GM21515 (cell line): Measurements from ENCODE around the gene SELENOP.
"Not testable (repeated sequence)": the region's sequence is repeated elsewhere in the genome, so short reads cannot be mapped to it uniquely, and the experiment has no call there.

Experiments used
- ATAC-seq: cut with Tn5 transposase; IDR thresholded peaks from one replicate; pipeline ENCODE4 v1.9.1; 2021; ENCODE audit not compliant: unreplicated experiment

The SELENOP gene

DNA sequence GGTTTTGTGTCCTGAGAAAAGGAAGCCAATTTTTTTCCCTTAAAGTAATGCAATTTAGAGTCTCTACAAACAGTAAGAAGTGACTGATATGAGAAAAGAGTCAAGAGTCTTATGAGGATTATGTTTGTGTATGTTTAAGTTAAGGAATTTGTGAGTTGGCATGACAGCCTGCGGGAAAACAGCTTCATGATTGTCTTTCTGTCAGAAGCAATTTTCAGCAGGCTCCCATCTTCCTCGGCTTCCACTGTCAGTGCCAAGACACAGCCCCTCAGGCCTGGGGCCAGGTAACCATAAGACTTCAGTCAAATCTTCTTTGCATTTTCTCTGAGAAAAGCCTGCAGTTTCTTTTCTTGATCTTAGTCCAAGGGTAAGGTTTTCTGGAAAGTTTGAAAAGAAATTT, 17.0 kb upstream of the SELENOP start:
- no peak for ATAC-seq

DNA sequence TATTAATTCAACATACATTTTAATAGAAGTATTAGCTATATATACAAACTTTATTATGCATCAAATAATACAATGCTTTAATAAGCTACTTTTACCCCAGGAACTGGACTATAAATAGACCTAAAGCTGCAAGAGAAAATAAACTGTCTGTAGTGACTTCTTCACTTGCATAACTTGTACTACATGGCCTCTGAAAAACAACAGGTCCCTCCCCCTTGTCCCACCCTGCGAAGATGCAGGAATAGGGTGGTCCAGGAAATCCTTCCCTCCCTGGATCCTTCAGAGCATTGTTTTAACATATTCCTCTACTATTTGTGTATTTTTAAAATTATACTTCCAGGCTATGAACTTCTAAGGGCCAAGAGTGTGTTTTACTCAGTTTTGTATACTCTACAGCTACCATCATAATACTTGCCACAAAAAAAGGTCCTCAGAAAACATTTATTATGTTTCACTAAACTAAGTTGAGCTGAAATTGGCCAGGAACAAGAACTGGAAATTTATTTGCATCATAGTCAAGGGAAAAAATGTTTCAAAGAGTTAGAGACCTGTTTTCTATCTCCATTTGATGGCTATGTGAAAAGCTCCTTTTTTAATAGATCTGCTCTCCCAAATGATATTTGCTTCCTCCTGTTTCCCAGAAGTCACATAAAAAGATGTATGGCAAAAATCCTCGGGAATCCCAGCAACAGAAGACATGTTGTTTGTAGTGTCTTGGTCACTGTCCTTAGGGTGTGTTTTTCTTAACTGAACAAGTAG, 15.2 kb upstream of the SELENOP start:
- no peak for ATAC-seq

DNA sequence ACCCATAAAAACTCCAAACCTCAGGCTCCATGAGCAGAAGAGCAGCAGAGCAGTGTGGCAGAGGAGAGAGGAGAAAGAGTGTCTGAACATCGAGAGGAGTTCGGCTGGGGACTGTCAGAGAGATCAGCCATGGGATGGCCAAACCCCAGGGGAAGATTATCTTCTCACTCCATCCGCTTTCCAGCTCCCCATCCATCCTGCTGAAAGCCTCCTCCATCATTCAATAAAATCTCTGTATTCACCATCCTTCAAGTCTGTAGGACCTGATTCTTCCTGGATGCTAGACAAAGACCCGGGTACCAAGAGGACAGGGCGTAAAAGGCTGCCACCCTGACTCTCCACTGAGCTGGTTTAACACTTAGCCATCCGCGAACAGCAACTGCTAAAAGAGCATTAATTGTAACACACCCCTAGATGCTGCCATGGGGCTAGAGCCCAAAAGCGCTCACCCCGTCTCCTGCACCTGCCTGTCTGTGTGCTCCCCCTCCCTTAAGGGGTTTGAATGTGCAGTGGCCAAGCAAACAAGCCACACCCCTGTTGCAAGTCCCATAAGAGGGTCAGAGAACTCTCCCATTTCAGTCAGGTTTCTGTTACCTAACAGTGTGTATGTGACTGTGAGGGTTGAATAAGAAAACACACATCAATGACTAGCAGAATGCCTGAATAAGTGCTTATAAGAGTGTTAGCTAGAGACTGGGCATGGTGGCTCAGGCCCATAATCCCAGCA, 13.9 kb upstream of the SELENOP start:
- ATAC-seq: no peak

DNA sequence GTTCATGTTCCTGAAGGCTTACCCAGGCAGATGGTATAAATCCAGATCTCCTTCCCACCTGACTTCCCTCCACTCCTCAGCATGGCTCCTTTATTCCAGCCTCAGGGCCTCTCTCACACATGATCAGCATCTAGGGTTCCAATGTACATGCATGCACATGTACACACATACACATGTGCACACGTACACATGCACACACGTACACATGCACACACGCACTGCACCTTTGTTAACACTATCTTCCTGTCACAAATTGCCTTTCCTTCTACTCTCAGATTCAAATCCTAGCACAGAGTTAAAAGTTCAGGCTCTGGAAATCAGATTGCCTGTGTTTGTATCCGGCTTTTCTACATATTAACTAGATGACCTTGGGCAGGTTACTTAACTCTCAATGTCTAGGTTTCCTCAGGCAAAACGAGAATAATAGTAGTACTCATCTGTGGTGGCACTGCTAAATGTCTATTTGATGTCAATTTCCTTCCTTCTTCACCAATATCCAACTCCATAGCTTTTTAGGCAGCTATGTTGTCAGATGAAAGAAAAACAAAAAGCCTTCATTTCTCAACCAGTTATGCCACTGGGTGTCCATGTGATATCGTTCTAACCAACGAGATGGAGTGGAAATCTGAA, 12.8 kb upstream of the SELENOP start:
- no peak for ATAC-seq

DNA sequence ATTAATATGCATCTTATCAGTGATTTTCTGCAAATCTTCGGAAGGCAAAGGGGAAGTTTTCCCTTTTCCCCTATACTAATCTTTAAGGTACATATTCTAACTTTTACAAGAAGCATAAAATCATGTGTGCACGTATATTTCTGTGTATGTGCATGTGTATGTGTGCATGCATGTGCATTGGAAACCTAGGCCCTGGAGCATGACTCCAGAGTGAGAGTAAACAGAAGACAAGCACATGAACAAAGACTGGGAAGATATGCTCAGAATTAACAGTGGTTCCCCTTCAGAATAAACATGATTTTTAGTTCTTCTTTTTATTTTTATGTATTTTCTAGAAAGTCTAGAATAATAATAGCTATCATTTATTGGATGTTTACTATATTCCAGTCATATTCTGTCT, 10.9 kb upstream of the SELENOP start:
- no peak for ATAC-seq

DNA sequence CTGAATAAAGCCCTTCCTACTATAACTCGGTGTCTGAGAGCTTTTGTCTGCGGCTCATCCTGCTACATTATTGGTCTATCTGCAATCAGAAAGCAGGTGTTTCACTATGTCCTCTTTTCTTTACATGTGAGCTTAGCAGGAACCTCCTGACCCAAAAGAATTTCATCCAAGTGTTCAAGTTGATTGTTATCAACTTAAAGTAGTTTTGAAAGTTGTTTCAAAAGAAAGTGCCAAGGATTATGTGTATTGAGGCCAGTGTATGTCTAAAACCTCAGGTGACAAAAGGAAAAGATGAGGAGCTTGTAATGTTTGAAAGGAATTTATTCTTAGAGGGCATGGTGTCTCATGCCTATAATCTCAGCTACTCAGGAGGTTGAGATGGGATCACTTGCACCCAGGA, 8.1 kb upstream of the SELENOP start:
- ATAC-seq: no peak

DNA sequence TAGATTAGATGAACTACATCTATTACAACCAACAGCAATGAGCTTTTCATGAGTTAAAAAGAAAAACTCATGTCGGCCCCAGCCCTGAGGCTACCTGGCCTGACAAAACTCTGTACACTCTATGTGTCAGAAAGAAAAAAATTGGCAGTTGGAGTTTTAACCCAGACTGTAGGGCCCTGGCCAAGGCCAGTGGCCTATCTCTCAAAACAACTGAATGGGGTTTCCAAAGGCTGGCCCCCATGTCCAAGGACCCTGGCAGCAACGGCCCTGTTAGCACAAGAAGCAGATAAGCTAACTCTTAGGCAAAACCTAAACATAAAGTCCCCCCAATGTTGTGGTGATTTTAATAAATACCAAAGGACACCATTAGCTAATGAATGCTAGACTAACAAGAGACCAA, 4.9 kb upstream of the SELENOP start:
- ATAC-seq: not testable (repeated sequence)

DNA sequence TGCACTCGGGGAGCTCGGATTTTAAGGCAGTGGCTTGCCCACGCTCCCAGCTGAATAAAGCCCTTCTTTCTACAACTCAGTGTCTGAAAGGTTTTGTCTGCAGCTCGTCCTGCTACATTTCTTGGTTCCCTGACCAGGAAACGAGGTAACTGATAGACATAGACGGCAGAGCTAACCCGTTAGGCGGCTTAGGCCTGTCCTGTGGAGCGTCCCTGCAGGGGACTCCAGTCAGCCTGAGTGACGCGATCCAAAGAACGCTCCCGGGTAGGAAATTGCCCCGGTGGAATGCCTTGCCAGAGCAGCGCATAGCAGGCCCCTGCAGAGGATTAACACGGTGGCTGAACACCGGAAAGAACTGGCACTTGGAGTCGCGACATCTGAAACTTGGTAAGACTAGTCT, 1.8 kb upstream of the SELENOP start:
- no peak for ATAC-seq

DNA sequence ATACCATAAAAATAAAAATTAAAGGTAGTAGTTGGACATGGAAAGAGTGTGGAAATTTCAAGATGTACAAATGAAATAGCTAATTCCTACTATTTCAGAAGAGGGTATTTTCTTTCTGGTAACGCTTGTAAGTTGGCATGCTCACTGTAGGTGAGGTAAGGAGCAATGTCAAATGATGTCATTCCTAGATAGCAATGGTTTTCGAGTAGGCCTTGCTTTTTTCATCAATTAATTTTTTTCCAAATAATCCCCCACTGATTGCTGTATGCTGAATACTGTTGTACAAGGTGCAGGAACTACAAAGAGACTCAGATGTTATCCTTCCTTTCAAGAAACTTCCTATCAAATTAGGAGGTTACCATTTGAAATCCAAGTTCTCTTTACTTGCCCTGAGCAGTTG, 928 bp upstream of the SELENOP start:
- ATAC-seq: no peak

DNA sequence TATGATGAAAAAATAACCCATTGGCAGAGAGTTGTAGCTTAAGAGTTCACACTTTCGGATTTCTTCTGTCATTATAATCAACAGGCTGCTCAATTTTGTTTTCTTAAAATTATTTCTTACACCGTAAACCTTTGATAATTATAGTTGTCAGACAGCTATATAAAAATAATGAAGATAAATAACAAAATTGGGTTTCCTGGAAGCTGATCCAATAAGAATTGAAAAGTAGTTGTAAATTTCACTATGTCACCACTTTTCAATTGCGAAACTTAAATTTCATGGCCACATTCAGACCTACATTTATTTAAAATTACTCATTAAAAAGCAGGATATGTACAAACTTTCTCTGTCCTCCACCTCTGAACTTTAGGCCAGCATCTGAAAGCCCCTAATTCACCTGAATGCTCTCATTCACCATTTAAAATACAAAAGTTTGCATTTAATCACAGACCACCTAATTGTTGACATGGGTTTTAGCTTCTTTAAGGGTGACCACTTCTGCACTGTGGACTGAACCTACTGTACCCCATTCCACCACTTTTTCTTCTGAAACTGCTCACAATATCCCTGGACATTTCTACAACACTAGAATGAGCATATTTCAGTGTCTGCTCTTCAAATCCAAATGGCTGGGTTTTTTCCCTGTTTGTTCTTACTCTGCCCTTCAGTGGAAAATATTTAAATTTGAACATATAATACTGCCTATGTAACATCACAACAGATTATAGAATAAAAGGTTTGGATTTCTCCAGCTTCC, 680 bp downstream of the SELENOP start:
- no peak for ATAC-seq

DNA sequence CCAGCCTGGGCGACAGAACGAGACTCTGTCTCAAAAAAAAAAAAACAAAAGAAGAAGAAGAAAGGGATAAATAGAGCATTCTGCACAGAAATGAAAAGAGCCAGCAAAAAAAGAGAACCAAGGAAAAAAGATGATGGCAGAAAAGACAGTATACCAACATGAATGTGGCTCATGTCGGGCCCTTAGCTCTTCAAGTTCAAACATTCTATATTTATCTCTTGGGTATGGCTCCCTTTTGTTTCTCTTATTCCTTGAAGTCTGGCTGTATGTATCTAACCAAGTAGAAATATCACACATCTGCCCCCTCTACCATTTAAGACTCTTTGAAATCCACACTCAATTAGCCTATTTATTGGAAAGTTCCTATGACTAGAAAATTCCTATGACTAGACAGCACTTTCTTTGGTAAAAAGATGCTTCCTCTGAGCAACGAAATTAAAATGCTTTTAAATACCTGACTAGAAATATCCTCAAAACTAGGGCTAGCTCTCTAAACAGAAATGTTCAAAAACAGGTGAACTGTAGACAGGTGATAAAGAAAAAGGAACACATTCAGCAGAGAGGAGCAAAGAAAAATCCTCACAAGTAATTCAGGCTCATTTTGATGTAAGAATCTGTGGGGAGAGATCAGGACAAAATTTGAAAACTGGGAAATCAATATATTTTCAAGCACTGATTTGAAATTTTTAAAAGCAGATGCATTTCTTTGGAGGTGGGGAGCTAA, 2.6 kb downstream of the SELENOP start:
- ATAC-seq: no peak

DNA sequence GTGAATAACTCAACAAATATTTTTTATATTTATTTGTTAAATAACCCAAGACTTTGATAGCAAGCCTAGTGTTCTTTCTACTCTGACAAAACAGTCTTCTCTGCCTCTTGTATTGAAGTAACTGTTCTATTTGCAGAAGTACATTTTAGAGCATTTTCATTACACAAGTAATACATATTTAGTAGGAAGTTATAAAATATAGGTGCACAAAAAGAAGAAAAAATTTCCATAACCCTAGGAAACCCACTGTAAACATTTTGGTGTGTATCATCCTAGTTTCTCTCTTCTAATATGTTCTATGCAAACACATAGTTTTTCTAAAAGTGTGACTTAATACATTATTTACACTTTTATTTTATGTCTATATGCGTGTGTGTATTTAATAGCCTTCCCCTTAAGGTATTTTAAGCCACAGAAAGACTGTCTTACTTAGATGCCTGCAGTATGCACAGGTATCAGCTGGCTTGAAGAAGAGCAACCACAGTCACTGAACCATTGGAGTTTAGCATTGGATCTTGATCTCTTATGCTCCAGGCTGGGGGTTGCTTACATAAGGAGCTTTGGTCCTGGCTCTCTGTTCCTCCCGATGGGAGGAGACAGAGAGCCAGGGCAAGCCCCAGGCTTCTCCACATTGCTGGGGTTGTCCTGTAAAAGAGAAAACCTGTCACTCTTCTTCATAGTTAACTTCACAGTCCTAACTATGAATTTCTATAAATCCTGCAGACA, 3.8 kb downstream of the SELENOP start:
- ATAC-seq: no peak

DNA sequence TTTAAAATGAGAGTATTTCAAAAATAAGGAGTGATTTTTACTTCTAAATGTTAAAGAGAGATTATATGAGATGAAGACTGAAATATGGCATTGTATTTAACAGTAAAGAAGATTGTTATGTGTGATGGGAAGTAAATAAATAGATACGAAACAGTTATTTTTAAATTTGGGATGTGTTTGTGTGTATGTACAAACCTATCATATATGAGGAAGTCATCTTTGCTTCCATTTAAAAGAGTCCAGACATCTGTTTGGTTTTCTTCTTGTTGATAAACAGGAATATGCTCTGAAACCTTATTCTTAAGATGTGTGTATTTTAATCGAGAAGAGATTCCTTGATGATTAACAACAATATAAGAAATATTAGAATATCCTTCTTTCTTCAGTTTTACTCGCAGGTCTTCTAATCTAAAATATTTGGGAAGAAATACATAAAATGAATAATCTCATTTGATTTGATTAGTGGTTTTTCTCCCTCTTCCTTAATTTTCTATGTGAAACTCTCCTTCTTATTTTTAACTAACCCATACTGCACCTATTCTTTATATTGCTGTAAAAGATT, 4.9 kb downstream of the SELENOP start:
- no peak for ATAC-seq

DNA sequence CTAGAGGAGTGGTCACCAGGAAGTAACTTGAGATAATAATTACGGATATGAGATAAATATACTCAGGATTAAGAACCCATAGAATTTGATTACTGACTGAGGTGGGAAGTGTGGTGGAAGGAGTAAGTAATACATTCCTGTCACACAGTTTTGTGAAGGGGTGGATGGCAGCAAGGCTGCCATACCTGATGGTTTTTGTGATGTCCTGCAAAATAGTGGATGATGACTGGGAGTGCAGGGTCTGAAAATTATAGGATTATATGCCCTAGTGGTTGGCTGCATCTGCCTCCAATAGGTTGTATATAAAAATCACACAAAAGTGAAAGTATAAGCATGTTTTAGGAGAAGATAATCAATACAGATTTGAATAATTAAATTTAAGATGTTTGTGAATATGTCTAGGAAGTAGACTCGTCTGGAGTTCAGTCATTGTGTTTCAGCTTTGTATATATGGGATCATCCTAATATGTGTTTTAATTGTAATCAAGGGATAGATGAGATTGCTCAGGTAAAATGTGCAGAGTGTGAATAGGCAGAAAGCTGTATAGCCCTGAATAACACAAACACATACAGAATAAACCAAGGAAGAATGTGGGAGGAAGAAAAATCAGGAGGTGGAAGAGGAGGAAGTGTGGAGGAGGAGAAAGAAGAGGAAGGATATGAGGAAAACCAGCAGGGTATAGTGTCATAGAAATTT, 5.5 kb downstream of the SELENOP start:
- no peak for ATAC-seq

DNA sequence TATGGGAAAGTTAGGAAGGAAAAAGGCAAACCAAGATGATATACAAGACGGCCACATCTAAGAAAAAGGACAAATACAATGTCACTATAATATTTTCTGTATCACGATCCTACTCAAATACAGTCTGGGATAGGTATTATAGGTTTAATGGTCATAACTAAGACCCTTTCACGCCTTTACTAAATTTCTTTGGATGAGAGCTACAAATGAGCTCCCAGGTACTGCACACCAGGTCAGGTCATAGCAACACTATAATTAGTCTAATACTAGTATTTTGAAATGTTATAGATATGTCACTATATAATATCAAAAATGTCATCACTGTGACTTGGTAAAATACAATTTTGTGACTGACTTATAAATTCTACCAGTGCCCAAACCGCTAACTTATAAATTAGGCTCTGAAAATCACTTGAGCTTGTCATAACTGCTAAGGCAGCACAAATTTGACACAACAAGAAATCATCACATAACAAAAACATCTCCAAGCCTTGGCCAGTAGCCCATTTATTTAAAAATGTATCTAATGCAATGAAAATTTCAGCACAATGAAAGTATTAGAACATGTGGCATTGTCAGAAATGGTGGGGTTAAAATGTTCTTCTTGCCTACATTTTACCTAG, 6.9 kb downstream of the SELENOP start:
- ATAC-seq: no peak

DNA sequence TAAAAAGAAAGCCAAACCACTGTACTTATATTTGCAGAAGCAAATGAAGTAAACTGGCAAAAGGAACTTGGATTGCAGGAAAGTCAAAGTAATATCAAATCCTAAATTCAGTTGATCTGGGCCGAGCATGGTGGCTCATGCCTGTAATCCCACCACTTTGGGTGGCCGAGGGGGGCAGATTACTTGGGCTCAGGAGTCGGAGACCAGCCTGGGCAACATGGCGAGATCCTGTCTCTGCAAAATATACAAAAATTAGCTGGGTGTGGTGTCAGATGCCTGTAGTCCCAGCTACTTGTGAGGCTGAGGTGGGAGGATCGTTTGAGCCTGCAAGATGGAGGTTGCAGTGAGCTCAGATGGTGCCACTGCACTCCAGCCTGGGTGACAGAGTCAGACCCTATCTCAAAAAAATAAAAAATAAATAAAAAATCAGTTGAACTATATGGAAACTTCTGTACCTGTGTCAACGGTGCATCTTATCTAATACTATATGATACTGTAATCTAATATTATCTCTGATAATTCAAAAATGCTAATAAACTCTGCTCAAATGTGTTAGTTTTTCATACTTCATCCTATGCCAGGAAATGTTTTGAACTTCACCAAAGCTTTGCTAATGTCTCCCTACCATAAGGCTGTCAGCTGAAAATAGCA, 10.1 kb downstream of the SELENOP start:
- no peak for ATAC-seq

DNA sequence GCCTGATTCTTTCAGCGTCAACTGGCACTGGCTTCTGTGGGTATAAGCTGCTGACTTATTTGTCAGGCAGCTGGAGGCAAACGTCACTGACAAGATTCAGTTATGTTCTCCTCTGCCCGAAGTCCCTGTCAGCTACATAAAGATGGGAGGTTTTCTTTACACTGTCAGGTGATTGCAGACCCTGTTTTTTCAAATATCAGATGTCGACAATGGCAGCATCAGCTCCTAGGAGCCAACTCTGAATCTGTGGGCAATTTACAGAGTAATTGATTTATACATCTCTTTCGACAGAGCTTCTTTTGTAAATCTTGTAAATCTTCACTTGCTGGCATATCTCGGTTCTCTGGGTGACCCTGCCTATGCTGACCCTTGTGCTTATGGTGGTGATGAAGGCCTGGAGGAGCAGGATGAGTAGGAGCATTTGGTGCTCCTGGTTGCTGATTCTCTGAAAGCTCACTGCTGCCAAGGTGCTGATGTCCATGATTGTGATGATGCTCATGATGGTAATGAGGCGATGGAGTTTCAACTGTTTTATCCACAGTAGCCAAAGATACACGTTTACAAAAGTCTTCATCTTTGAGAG, 10.9 kb downstream of the SELENOP start:
- no peak for ATAC-seq

DNA sequence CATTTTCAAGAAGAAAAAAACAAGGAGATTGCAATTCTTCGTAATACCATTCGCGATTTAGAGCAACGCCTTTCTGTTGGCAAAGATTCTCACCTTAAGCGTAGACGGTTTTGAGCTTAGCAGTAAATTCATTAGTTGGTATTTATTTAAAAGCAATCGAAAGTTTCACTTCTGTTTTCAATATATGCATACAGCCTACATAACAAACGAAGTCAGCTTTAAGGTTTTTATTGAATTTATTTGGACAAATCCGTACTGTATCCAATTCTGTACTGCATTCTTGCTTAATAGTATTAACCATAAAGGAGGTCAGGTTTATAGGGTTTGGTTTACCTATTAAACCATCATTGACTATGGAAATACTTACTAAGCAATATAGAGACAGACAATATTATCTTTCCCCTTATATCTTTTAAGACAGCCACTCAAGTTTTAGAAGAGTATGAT, 12.0 kb downstream of the SELENOP start:
- ATAC-seq: no peak
